ENCODE results near the gene ZNF615.
"Not testable (repeated sequence)": the region's sequence is repeated elsewhere in the genome, so short reads cannot be mapped to it uniquely, and the experiment has no call there.

The ZNF615 gene

GRCh38 chr19:51971624-51972023, 36.4 kb downstream of the ZNF615 start:
- Histone ChIP-seq H3K4me1 (no peaks in the 10 kb centered on the region), H3K9me3 (peaks cover 7 to 100% (median 95%) of the 10 kb centered on the region in 3 donors), H3K4me3 (no peak overlapping the region), H3K27me3 (no peaks in the 10 kb centered on the region), H3K36me3 (peaks cover 89 to 100% (median 99%) of the 10 kb centered on the region in 3 donors), H3K27ac (no peak overlapping the region)
- TF ChIP-seq CTCF (IDR thresholded peaks at IDR 0.05) = no peak
- DNase-seq = no peak
- intact Hi-C loops (cut with DNase I; ENCODE audit: low total_unique reads) = no loop called here

- H3K4me3 ChIP-seq = no peak overlapping the region
- H3K27me3 ChIP-seq = no peaks in the 10 kb centered on the region
- TF ChIP-seq CTCF (IDR thresholded peaks at IDR 0.05) = no peak
- H3K9me3 ChIP-seq = peaks cover 7 to 100% (median 94%) of the 10 kb centered on the region in 3 donors
- no peak for DNase-seq
- no peak overlapping the region for H3K27ac ChIP-seq
- peaks cover 97 to 100% (median 100%) of the 10 kb centered on the region in 3 donors for H3K36me3 ChIP-seq
- no peaks in the 10 kb centered on the region for H3K4me1 ChIP-seq
- intact Hi-C loops (cut with DNase I; ENCODE audit: low total_unique reads) = no loop called here
These were observed 37.3 kb downstream of the ZNF615 start for GRCh38 chr19:51970718-51971117.

- TF ChIP-seq CTCF (IDR thresholded peaks at IDR 0.05) = no peak
- intact Hi-C loops (cut with DNase I; ENCODE audit: low total_unique reads) = no loop called here
- Histone ChIP-seq H3K4me1 (no peaks in the 10 kb centered on the region), H3K36me3 (peaks cover 95 to 99% (median 96%) of the 10 kb centered on the region in 3 donors), H3K9me3 (peaks cover 5 to 100% (median 88%) of the 10 kb centered on the region in 3 donors), H3K27ac (no peak overlapping the region), H3K27me3 (no peaks in the 10 kb centered on the region), H3K4me3 (no peak overlapping the region)
- no peak for DNase-seq
These were observed 42.4 kb downstream of the ZNF615 start for GRCh38 chr19:51965583-51965982.

- H3K4me1 ChIP-seq; H3K27me3 ChIP-seq; intact Hi-C loops (cut with DNase I; ENCODE audit: low total_unique reads); H3K4me3 ChIP-seq; DNase-seq: not testable (repeated sequence)
- Histone ChIP-seq H3K27ac (peak overlapping the region; percentile 1 to 48), H3K9me3 (peaks cover 0 to 99% (median 69%) of the 10 kb centered on the region in 3 donors), H3K36me3 (peaks cover 47 to 58% (median 57%) of the 10 kb centered on the region in 3 donors)
These were observed 47.3 kb downstream of the ZNF615 start for GRCh38 chr19:51960621-51961233.

GRCh38 chr19:51959791-51960190, 48.2 kb downstream of the ZNF615 start:
- Histone ChIP-seq H3K9me3 (peaks cover 0 to 96% (median 59%) of the 10 kb centered on the region in 3 donors), H3K36me3 (peaks cover 38 to 50% (median 47%) of the 10 kb centered on the region in 3 donors), H3K4me3 (no peak overlapping the region), H3K4me1 (peaks cover 0 to 3% (median 0%) of the 10 kb centered on the region in 4 donors), H3K27me3 (no peaks in the 10 kb centered on the region), H3K27ac (peak overlapping the region; percentile 39 to 48)
- intact Hi-C loops (cut with DNase I; ENCODE audit: low total_unique reads) = no loop called here
- DNase-seq = no peak
- TF ChIP-seq CTCF (IDR thresholded peaks at IDR 0.05) = no peak

GRCh38 chr19:51957846-51958245, 50.2 kb downstream of the ZNF615 start:
- intact Hi-C loops (cut with DNase I; ENCODE audit: low total_unique reads); H3K4me3 ChIP-seq; H3K4me1 ChIP-seq; DNase-seq; H3K27me3 ChIP-seq: not testable (repeated sequence)
- H3K9me3 ChIP-seq = peaks cover 0 to 87% (median 48%) of the 10 kb centered on the region in 3 donors
- peak overlapping the region in 1 of 2 donors; percentile 48 for H3K27ac ChIP-seq
- H3K36me3 ChIP-seq = peaks cover 18 to 34% (median 28%) of the 10 kb centered on the region in 3 donors
